Activated gamma-delta T cell (primary cell): ENCODE results near the gene SRPX.
A peak's percentile ranks its signal among the peaks of the same experiment; 100 is the strongest.

Experiments used
- DNase-seq: peaks from one replicate; lab custom pipeline; 2025; lab: John Stamatoyannopoulos, UW
- total RNA-seq, 2 donors: gene quantifications; one replicate each; lab custom pipeline; 2026; lab: John Stamatoyannopoulos, UW

SRPX gene, protein sequence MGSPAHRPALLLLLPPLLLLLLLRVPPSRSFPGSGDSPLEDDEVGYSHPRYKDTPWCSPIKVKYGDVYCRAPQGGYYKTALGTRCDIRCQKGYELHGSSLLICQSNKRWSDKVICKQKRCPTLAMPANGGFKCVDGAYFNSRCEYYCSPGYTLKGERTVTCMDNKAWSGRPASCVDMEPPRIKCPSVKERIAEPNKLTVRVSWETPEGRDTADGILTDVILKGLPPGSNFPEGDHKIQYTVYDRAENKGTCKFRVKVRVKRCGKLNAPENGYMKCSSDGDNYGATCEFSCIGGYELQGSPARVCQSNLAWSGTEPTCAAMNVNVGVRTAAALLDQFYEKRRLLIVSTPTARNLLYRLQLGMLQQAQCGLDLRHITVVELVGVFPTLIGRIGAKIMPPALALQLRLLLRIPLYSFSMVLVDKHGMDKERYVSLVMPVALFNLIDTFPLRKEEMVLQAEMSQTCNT
- total RNA-seq: 0 to 0.17 reads per million in 2 donors

GRCh38 chrX:38220415-38221390, at the start of gene SRPX:
Gene SRPX, minus strand, starts transcription at chrX:38220871. Its CDS starts 79 bp downstream, at chrX:38220792.
- DNase-seq: no peak

DNA sequence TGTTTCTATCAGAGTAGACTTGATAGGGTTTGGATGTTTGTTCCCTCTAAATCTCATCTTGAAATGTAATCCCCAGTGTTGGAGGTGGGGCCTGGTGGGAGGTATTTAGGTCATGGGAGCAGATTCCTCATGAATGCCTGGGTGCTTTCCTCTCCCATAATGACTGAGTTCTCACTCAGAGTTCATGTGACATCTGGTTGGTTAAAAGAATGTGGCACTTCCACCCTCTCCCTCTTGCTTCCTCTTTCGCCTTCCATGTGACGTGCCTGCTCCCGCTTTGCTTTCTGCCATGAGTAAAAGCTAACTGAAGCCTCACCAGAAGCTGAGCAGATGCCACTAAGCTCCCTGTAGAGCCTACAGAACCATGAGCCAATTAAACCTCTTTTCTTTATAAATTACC, 47.3 kb upstream of the SRPX start:
- DNase-seq: no peak

- DNase-seq: no peak
Observed at GRCh38 chrX:38262715-38263620, 42.3 kb upstream of the SRPX start.

DNA sequence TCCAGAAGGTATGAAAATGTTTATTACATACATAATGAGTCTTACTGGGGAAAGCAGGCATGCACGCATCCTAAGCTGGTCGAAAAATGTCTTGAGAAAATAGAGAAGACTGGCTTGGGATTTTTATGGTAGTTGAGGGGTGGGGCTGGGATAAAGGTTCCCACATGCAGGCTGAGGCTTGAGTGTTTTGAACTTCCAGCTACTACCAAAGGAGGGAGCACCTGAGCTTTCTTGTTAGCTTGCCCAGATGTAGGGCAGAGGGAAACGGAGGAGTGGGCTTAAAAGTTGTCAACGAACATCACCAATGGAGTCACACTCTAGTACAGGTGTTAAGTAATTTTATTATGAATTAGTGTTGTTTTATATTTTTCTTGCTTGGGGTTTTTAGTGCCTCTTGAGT, 39.6 kb upstream of the SRPX start:
- DNase-seq: no peak

- peak; percentile 6 for DNase-seq
Observed at GRCh38 chrX:38256019-38256418, 35.3 kb upstream of the SRPX start.

- DNase-seq: no peak
Observed at GRCh38 chrX:38249965-38250364, 29.3 kb upstream of the SRPX start.

DNA sequence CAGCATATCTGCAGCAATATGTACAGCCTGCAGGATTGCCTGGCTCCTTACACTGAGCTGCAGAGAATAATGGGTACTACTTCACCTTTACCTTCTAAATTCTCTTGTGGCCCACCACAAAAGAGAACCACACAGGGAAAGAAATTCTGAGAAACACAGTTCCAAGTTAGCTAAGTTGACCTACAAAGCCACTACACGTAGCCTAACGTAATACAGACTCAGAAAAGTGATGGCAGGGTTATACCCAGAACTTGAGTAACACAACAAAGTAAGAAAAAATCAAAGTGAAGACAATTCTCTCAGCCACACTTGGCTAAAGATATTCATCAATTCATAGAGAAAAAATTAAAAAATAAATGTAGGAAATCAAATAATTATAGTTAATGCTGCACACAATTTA, 26.4 kb upstream of the SRPX start:
- DNase-seq: no peak

GRCh38 chrX:38240541-38240940, 19.9 kb upstream of the SRPX start:
- no peak for DNase-seq

- DNase-seq: no peak
Observed at GRCh38 chrX:38236901-38237615, 16.4 kb upstream of the SRPX start.

DNA sequence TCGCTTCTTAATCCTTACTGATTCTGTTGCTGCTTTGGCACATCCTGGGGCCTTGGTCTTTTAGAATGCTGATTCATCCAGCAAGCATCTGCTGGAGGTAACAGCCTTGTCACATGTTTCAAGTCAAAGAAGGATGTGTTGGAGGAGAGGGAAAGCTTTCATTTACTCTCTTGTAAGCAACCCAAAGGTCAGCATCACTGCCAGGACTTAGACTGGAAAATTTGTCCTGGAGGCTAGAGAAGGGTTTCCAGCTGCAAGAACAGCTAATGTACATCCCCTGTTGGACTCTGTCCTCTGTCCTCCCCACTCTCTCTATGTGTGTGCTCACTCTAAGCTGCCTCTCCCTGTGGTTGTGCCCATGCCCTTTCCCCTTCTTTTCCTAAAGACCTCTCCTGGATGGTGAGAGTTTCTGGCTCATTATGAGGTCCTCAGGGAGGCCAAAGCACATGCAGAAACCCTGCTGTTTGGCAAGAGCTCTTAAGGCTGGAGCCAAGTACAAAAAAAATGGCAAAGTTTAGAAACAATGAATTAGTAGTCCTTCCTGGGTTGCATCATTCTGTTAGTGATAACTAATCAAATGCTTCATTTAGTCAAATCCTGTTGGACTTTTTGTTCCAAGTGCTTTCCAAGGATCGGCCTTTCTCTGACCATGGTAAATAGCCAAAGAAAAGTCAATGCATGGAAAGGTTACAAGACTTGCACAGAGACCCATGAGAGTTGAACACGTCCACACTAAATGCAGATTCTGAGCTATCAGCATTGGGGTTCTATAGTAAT, 13.4 kb upstream of the SRPX start:
- DNase-seq: no peak

DNA sequence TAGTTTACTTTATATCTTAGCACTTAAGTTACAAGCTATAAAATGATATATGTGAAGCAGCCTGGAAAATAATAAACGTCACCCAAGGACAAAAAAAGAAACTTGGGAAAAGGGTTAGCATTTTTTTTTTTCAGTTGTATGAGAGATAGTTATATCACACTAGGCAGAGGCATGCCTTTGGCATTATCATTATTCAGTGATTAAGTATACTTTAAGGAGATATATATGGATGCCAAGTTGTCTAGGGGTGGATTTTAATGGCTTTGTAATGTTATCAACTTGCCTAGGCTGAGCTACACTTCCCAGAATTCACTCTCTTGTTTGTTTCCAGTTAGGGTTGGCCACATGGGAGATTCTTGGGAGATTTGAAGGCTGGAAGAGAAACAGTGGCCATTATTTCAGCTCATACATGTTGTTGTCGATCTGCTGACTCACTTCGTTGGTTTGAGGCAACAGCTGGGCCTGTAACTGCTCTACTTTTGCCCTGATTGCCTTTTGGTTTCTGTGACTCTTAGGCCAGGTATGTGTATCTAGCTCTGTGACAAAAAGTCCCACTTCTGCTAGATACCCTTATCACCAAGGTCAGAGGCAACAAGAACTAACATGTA, 11.5 kb upstream of the SRPX start:
- DNase-seq: no peak

DNA sequence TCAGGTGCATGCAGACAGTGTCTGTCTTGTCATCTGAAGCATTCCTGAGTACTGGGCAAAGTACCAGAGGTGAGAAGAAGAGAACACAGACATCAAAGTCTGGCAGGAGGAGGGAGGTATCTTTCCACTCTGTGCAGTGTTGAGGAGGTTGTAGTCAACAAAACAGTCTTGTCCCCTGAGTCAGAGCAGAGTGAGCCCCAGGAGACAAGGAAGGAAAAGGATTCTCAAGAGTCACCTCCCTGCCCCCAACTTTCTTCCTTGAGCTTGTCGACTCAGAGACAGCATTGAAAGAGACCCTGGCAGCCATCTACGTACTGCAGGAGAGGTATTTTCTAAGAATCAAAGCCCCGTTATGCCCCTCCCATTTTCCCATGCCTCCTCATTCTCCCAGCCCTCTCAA, 4.4 kb upstream of the SRPX start:
- no peak for DNase-seq

DNA sequence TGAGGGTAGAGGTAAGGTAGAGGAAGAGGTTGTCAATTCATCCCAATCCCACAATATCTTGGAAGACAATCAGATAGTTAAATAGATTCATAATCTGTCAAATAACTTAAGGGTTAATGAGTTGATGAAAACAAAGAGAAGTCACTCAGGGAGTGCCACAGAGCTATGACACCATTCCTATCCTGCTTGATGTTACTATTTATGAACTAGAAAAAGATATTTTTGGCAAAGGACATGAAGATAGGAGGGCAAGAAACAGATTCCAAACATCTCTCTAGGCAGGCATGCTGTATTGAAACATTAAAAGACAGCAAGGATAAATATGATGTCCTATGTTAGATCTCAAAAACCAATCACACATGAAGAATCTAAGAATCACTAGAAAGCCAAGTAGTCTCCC, 3.5 kb upstream of the SRPX start:
- no peak for DNase-seq

GRCh38 chrX:38221391-38221929, 789 bp upstream of the SRPX start:
- no peak for DNase-seq

GRCh38 chrX:38220024-38220414, 652 bp downstream of the SRPX start:
- DNase-seq: no peak

DNA sequence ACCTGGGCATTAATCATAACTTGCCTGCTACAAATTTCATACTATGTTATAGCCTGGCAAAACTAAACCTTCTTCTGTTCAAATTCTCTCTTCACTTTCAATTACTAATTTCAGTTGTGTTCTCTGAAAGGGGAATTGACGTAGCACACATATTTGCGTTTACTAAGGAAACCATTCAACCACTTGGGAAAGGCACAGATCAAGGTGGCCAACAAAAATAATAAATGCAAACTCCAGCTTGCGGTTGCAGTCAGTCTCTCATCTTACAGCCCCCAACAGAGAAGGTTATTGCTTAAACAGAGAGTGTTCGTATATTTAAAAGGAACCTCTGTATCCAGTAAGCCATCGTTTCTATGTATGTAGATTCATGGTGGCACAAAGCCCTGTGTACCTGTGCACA, 4.0 kb downstream of the SRPX start:
- DNase-seq: no peak

- DNase-seq: no peak
Observed at GRCh38 chrX:38214551-38215531, 5.8 kb downstream of the SRPX start.

- DNase-seq: no peak
Observed at GRCh38 chrX:38214044-38214443, 6.6 kb downstream of the SRPX start.
